Cardiac fibroblast (primary cell): Measurements from ENCODE around the gene KRTAP4-8.
"Not testable (repeated sequence)": the region's sequence is repeated elsewhere in the genome, so short reads cannot be mapped to it uniquely, and the experiment has no call there.

Source experiments
- DNase-seq, 2 donors: peaks; one replicate each; pipeline versions ENCODE4 v3.0.0 to v3.0.0-alpha.2; 2010; ENCODE audit warnings: low read depth in 2 of 2
- H3K4me3 ChIP-seq, 2 donors: replicated peaks in 1 of 2; 1 replicate in 1 of 2; 2 replicates in 1 of 2; pipeline ENCODE4 v1.5.1; 2011; ENCODE audit warnings: low read depth in 2 of 2, low read length in 2 of 2, mild to moderate bottlenecking in 2 of 2, moderate library complexity in 1 of 2
- TF ChIP-seq, protein P1 (sequence below): IDR thresholded peaks from one replicate; pipeline ENCODE4 v1.5.1; 2011; ENCODE audit warnings: low read depth, mild to moderate bottlenecking, low read length, inconsistent platforms

The KRTAP4-8 gene

GRCh38 chr17:41118721-41119120, 20.8 kb upstream of the KRTAP4-8 start:
- H3K4me3 ChIP-seq = no peak overlapping the region
- TF ChIP-seq, protein P1, sequence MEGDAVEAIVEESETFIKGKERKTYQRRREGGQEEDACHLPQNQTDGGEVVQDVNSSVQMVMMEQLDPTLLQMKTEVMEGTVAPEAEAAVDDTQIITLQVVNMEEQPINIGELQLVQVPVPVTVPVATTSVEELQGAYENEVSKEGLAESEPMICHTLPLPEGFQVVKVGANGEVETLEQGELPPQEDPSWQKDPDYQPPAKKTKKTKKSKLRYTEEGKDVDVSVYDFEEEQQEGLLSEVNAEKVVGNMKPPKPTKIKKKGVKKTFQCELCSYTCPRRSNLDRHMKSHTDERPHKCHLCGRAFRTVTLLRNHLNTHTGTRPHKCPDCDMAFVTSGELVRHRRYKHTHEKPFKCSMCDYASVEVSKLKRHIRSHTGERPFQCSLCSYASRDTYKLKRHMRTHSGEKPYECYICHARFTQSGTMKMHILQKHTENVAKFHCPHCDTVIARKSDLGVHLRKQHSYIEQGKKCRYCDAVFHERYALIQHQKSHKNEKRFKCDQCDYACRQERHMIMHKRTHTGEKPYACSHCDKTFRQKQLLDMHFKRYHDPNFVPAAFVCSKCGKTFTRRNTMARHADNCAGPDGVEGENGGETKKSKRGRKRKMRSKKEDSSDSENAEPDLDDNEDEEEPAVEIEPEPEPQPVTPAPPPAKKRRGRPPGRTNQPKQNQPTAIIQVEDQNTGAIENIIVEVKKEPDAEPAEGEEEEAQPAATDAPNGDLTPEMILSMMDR = no peak
- DNase-seq = no peak

- not testable (repeated sequence) for DNase-seq, H3K4me3 ChIP-seq
Observed at GRCh38 chr17:41117846-41118386, 20.0 kb upstream of the KRTAP4-8 start, which contains the start of gene KRTAP4-11. Gene KRTAP4-11, minus strand, starts transcription at chr17:41118373. Its CDS starts 58 bp downstream, at chr17:41118315.

- DNase-seq = no peak
- TF ChIP-seq, protein P1 = no peak
- H3K4me3 ChIP-seq = no peak overlapping the region
Observed at GRCh38 chr17:41116297-41116696, 18.4 kb upstream of the KRTAP4-8 start.

DNA sequence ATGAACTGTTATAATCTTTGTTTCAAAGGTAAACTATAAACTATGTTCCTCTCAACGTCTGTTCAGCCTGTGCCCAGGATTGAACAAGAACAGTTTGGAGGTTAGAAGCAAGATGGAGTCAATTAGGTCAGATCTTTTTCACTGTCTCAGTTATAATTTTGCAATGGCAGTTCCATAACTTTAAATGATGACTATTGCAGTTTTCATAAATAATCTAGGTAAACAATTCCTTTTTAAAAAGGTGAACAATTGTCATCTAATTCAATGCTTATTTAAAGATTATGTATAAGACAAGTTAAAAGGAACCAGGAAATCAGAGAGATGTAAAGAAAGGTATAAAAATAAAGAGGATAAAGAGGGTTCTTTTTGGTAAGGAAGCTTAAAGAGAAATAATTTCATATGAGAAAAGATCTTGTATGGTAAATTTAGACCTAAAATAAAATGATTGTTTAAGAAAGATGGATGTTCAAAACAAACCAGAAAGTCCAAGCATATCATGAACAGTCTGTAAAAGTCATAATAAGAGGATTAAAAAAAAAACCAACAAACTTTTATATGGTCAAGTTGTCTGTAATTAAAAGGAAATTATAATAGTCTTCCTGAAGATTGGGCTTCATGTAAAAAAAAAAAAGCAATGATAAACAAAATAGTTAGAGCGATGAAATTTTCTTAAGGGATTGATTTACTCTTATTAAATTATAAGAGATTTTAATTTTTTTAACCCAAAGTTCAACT, 13.4 kb upstream of the KRTAP4-8 start:
- TF ChIP-seq, protein P1 = no peak
- H3K4me3 ChIP-seq = no peak overlapping the region
- DNase-seq = no peak

GRCh38 chr17:41108728-41109386, 10.9 kb upstream of the KRTAP4-8 start:
- not testable (repeated sequence) for H3K4me3 ChIP-seq, DNase-seq

GRCh38 chr17:41107941-41108450, 10.1 kb upstream of the KRTAP4-8 start:
- TF ChIP-seq, protein P1 = no peak
- no peak overlapping the region for H3K4me3 ChIP-seq
- no peak for DNase-seq

- not testable (repeated sequence) for DNase-seq, H3K4me3 ChIP-seq
Observed at GRCh38 chr17:41105347-41105746, 7.4 kb upstream of the KRTAP4-8 start, which contains the start of gene KRTAP4-9. Gene KRTAP4-9, plus strand, starts transcription at chr17:41105389. Its CDS starts 0 bp downstream, at chr17:41105389.

GRCh38 chr17:41104386-41105038, 6.6 kb upstream of the KRTAP4-8 start:
- DNase-seq = peak in 1 of 2 donors; percentile 50

More at GRCh38 chr17:41104386-41105038, 6.6 kb upstream of the KRTAP4-8 start:
- H3K4me3 ChIP-seq = not testable (repeated sequence)
